Type B pancreatic cell (in vitro differentiated cells): Measurements from ENCODE around the gene PMPCA. TPM values are rescaled to one million over a fixed set of nuclear protein-coding genes. Genes with fewer than 3 reads are reported as not detected.

Source experiments
- DNase-seq: peaks from one replicate; pipeline ENCODE4 v3.0.0; 2021; ENCODE audit warnings: mixed read lengths; ENCODE audit not compliant: unreplicated experiment; ENCODE audit errors: extremely low spot score
- H3K27ac Mint-ChIP-seq: 2 replicates; pipeline ENCODE4 v1.8.0; 2021; ENCODE audit warnings: mild to moderate bottlenecking, mixed read lengths
- H3K27me3 Mint-ChIP-seq: 2 replicates; pipeline ENCODE4 v1.8.0; 2021; ENCODE audit warnings: mixed read lengths
- H3K36me3 Mint-ChIP-seq: 2 replicates; pipeline ENCODE4 v1.8.0; 2021; ENCODE audit warnings: mixed read lengths
- H3K4me1 Mint-ChIP-seq: one replicate; pipeline ENCODE4 v1.8.0; 2021; ENCODE audit warnings: mixed read lengths; ENCODE audit not compliant: unreplicated experiment
- H3K4me3 Mint-ChIP-seq: 2 replicates; pipeline ENCODE4 v1.8.0; 2021; ENCODE audit warnings: mild to moderate bottlenecking, mixed read lengths
- H3K9me3 Mint-ChIP-seq: 2 replicates; pipeline ENCODE4 v1.8.0; 2021; ENCODE audit warnings: mixed read lengths
- CTCF ChIP-seq: fragments of 200-600 bp; sonication (generic); conservative IDR thresholded peaks from 2 replicates; pipeline ENCODE4 v1.5.0; 2021; ENCODE audit warnings: antibody characterized with exemption, mild to moderate bottlenecking
- total RNA-seq: library from RNA; stranded (reverse); gene quantifications from 2 replicates; pipeline ENCODE4 v1.2.1, GENCODE V29; 2021; ENCODE audit warnings: low replicate concordance

PMPCA gene
- total RNA-seq, 1 donor from 2014 or later = 68.1 TPM

- DNase-seq = no peak
- H3K4me1 Mint-ChIP-seq = peaks cover 8% of the 10 kb centered on the region
- H3K9me3 Mint-ChIP-seq = no peaks in the 10 kb centered on the region
- H3K27me3 Mint-ChIP-seq = no peaks in the 10 kb centered on the region
- TF ChIP-seq CTCF = no peak
- H3K4me3 Mint-ChIP-seq = no peak overlapping the region
- no peak overlapping the region for H3K27ac Mint-ChIP-seq
- peaks cover 13% of the 10 kb centered on the region for H3K36me3 Mint-ChIP-seq
Observed at GRCh38 chr9:136443087-136443486, 32.6 kb downstream of the PMPCA start.

GRCh38 chr9:136443687-136444086 is 33.2 kb downstream of the PMPCA start:
- TF ChIP-seq CTCF = no peak
- Mint-ChIP-seq H3K4me3 (no peak overlapping the region), H3K9me3 (no peaks in the 10 kb centered on the region), H3K27ac (no peak overlapping the region), H3K27me3 (no peaks in the 10 kb centered on the region), H3K4me1 (peaks cover 5% of the 10 kb centered on the region), H3K36me3 (peaks cover 13% of the 10 kb centered on the region)
- no peak for DNase-seq

GRCh38 chr9:136444102-136444501 is 33.6 kb downstream of the PMPCA start:
- H3K4me3 Mint-ChIP-seq = no peak overlapping the region
- peaks cover 5% of the 10 kb centered on the region for H3K4me1 Mint-ChIP-seq
- H3K27ac Mint-ChIP-seq = no peak overlapping the region
- H3K36me3 Mint-ChIP-seq = peaks cover 13% of the 10 kb centered on the region
- H3K27me3 Mint-ChIP-seq = no peaks in the 10 kb centered on the region
- no peak for TF ChIP-seq CTCF
- no peak for DNase-seq
- no peaks in the 10 kb centered on the region for H3K9me3 Mint-ChIP-seq

GRCh38 chr9:136445799-136446198 is 35.3 kb downstream of the PMPCA start:
- H3K4me1 Mint-ChIP-seq = no peaks in the 10 kb centered on the region
- H3K27ac Mint-ChIP-seq = no peak overlapping the region
- no peak overlapping the region for H3K4me3 Mint-ChIP-seq
- no peak for TF ChIP-seq CTCF
- no peaks in the 10 kb centered on the region for H3K27me3 Mint-ChIP-seq
- H3K36me3 Mint-ChIP-seq = peaks cover 19% of the 10 kb centered on the region
- no peak for DNase-seq
- no peaks in the 10 kb centered on the region for H3K9me3 Mint-ChIP-seq

- Mint-ChIP-seq H3K27me3 (no peaks in the 10 kb centered on the region), H3K4me1 (no peaks in the 10 kb centered on the region), H3K27ac (no peak overlapping the region), H3K36me3 (peaks cover 19% of the 10 kb centered on the region), H3K9me3 (no peaks in the 10 kb centered on the region), H3K4me3 (no peak overlapping the region)
- no peak for TF ChIP-seq CTCF
- DNase-seq = no peak
Observed at GRCh38 chr9:136447173-136447778, 36.8 kb downstream of the PMPCA start.

GRCh38 chr9:136448655-136449054 is 38.2 kb downstream of the PMPCA start:
- Mint-ChIP-seq H3K27me3 (no peaks in the 10 kb centered on the region), H3K4me3 (no peak overlapping the region), H3K27ac (no peak overlapping the region), H3K9me3 (no peaks in the 10 kb centered on the region), H3K36me3 (peaks cover 17% of the 10 kb centered on the region), H3K4me1 (no peaks in the 10 kb centered on the region)
- TF ChIP-seq CTCF = no peak
- no peak for DNase-seq
